ENCODE data around the gene ASCC1.

ASCC1 gene

GRCh38 chr10:72096115-72097000, 119.7 kb downstream of the ASCC1 start:
- no peak for DNase-seq

- DNase-seq = no peak
These were observed 120.9 kb downstream of the ASCC1 start for GRCh38 chr10:72095195-72095594.

- DNase-seq = no peak
These were observed 121.5 kb downstream of the ASCC1 start for GRCh38 chr10:72094574-72094973.

GRCh38 chr10:72093450-72093849, 122.6 kb downstream of the ASCC1 start:
- DNase-seq = no peak

GRCh38 chr10:72092987-72093386, 123.1 kb downstream of the ASCC1 start:
- DNase-seq = no peak

- DNase-seq = no peak
These were observed 123.7 kb downstream of the ASCC1 start for GRCh38 chr10:72092171-72092924.

- DNase-seq = no peak
These were observed 125.8 kb downstream of the ASCC1 start for GRCh38 chr10:72090326-72090725.

- no peak for DNase-seq
These were observed 126.5 kb downstream of the ASCC1 start for GRCh38 chr10:72089618-72090017.

GRCh38 chr10:72088889-72089575, 127.0 kb downstream of the ASCC1 start:
- peak; percentile 32 to 45 for DNase-seq

GRCh38 chr10:72087969-72088888, 127.8 kb downstream of the ASCC1 start, which contains the start of gene SPOCK2:
SPOCK2 (minus strand) TSS chr10:72088551; CDS start chr10:72088328, 223 bp downstream.
- DNase-seq = peak; percentile 53 to 65

GRCh38 chr10:72087392-72087968, 128.6 kb downstream of the ASCC1 start:
- peak; percentile 39 to 52 for DNase-seq

- DNase-seq = peak; percentile 53 to 57
These were observed 129.3 kb downstream of the ASCC1 start for GRCh38 chr10:72086466-72087391.

- DNase-seq = no peak
These were observed 130.1 kb downstream of the ASCC1 start for GRCh38 chr10:72085864-72086465.

GRCh38 chr10:72085166-72085565, 130.9 kb downstream of the ASCC1 start:
- no peak for DNase-seq

- peak; percentile 59 to 62 for DNase-seq
These were observed 132.2 kb downstream of the ASCC1 start for GRCh38 chr10:72083790-72084459.

GRCh38 chr10:72082856-72083789, 133.0 kb downstream of the ASCC1 start:
- no peak for DNase-seq

- DNase-seq = no peak
These were observed 134.1 kb downstream of the ASCC1 start for GRCh38 chr10:72081772-72082590.
